ENCODE results near the gene NEURL1.

NEURL1 gene

DNA sequence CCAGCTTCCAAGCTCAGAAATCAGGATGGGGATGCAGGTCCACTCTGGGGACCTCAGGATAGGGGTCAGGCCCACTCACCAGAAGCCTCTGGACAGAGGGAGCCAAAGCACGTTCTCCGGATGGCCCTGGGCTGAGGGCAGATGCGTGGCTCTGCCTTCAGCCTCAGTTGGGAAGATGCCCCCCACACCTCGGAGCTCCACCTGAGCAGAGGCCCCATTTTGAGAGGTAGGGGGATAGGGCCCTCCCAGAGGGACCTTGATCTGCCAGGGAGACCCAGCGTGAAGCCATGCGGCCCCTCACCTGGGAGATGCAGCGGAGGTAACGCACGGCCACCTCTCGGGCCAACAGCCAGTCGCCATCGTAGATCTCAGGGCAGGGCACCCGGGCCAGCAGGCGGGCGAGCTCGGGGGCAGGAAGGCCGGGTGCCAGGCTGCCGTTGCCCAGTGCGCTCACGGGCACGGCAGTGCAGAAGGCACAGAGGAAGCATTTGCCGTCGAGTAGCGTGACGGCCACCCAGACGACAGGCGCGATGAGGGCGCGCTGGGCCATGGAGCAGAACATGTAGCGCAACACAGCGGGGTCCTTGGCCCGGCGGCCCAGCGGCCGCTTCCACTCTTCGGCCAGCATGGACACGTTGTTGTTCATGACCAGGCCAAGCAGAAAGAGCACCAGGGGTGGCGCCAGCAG, 35.5 kb upstream of the NEURL1 start:
- Histone ChIP-seq H3K23ac (ENCODE audit: low read depth, low read length, poor library complexity) (peak overlapping the region; percentile 35), H2BK120ac (ENCODE audit: low read depth, low read length) (no peak overlapping the region), H3K4me2 (ENCODE audit: insufficient read depth, low read length, poor library complexity, severe bottlenecking) (no peak overlapping the region), H2BK12ac (ENCODE audit: low read length) (peak overlapping the region; percentile 93), H3K9ac (ENCODE audit: low read depth, low read length, poor library complexity) (peak overlapping the region; percentile 45), H2BK5ac (ENCODE audit: low read length) (no peak overlapping the region), H3K9me3 (replicated peaks in 1 of 2; ENCODE audit: control insufficient read depth in 2 of 2, insufficient read depth in 1 of 2, low read depth in 1 of 2, low read length in 2 of 2) (no peaks in the 10 kb centered on the region), H2BK15ac (ENCODE audit: low read length) (no peak overlapping the region), H3K36me3 (replicated peaks in 1 of 2; ENCODE audit: control insufficient read depth in 2 of 2, insufficient read depth in 2 of 2, low read length in 2 of 2) (no peaks in the 10 kb centered on the region), H3K18ac (ENCODE audit: low read length) (peak overlapping the region; percentile 84), H3K27me3 (ENCODE audit: control insufficient read depth in 3 of 3, insufficient read depth in 3 of 3, low read depth in 1 of 3, low read length in 3 of 3) (no peaks in the 10 kb centered on the region), H4K8ac (ENCODE audit: low read depth, low read length) (no peak overlapping the region), H3K79me1 (ENCODE audit: low read depth, low read length) (no peaks in the 10 kb centered on the region), H3K27ac (replicated peaks; ENCODE audit: low read length) (no peak overlapping the region), H4K91ac (ENCODE audit: low read depth, low read length, poor library complexity) (peak overlapping the region; percentile 35), H3K4ac (ENCODE audit: low read length) (peak overlapping the region; percentile 69), H3K4me1 (ENCODE audit: control insufficient read depth in 2 of 2, insufficient read depth in 1 of 2, low read depth in 1 of 2, low read length in 2 of 2) (peaks cover 9 to 10% of the 10 kb centered on the region in 2 donors), H2AK5ac (ENCODE audit: low read depth, low read length) (peak overlapping the region; percentile 60), H2AFZ (ENCODE audit: low read length) (no peak overlapping the region), H3K14ac (ENCODE audit: low read length) (no peak overlapping the region), H3K4me3 (ENCODE audit: low read length in 2 of 2) (no peak overlapping the region)
- no CpG with 5 or more reads among the region's 39 CpGs for WGBS, 2 donors (ENCODE audit: extremely low coverage in 2 of 2, insufficient read length in 2 of 2, insufficient replicate concordance in 1 of 2)
- no peak for DNase-seq (ENCODE audit: low spot score)

GRCh38 chr10:103458720-103459119, 34.8 kb upstream of the NEURL1 start, which contains the start of gene CALHM1:
CALHM1 (minus strand) TSS chr10:103458900; CDS start chr10:103458751, 149 bp downstream.
- WGBS, 2 donors (ENCODE audit: extremely low coverage in 2 of 2, insufficient read length in 2 of 2, insufficient replicate concordance in 1 of 2): no CpG with 5 or more reads among the region's 9 CpGs
- H2AFZ ChIP-seq (ENCODE audit: low read length): peak within 1 kb of the TSS; percentile 86
- peak within 1 kb of the TSS; percentile 35 for H3K23ac ChIP-seq (ENCODE audit: low read depth, low read length, poor library complexity)
- no peaks in the 10 kb centered on the region for H3K36me3 ChIP-seq (replicated peaks in 1 of 2; ENCODE audit: control insufficient read depth in 2 of 2, insufficient read depth in 2 of 2, low read length in 2 of 2)
- peak within 1 kb of the TSS; percentile 60 for H2AK5ac ChIP-seq (ENCODE audit: low read depth, low read length)
- no peaks in the 10 kb centered on the region for H3K27me3 ChIP-seq (ENCODE audit: control insufficient read depth in 3 of 3, insufficient read depth in 3 of 3, low read depth in 1 of 3, low read length in 3 of 3)
- no peak within 1 kb of the TSS for H2BK15ac ChIP-seq (ENCODE audit: low read length)
- peak within 1 kb of the TSS; percentile 45 for H3K9ac ChIP-seq (ENCODE audit: low read depth, low read length, poor library complexity)
- H3K4ac ChIP-seq (ENCODE audit: low read length): peak within 1 kb of the TSS; percentile 69
- H2BK120ac ChIP-seq (ENCODE audit: low read depth, low read length): no peak within 1 kb of the TSS
- peak within 1 kb of the TSS; percentile 94 for H3K14ac ChIP-seq (ENCODE audit: low read length)
- DNase-seq (ENCODE audit: low spot score): no peak
- H3K4me3 ChIP-seq (ENCODE audit: low read length in 2 of 2): peak within 1 kb of the TSS in 1 of 2 donors; percentile 54
- peak within 1 kb of the TSS; percentile 35 for H4K91ac ChIP-seq (ENCODE audit: low read depth, low read length, poor library complexity)
- H3K79me1 ChIP-seq (ENCODE audit: low read depth, low read length): no peaks in the 10 kb centered on the region
- H3K27ac ChIP-seq (replicated peaks; ENCODE audit: low read length): no peak within 1 kb of the TSS
- H4K8ac ChIP-seq (ENCODE audit: low read depth, low read length): peak within 1 kb of the TSS; percentile 56
- H2BK5ac ChIP-seq (ENCODE audit: low read length): peak within 1 kb of the TSS; percentile 29
- peak within 1 kb of the TSS; percentile 84 for H3K18ac ChIP-seq (ENCODE audit: low read length)
- peaks cover 9 to 10% of the 10 kb centered on the region in 2 donors for H3K4me1 ChIP-seq (ENCODE audit: control insufficient read depth in 2 of 2, insufficient read depth in 1 of 2, low read depth in 1 of 2, low read length in 2 of 2)
- H3K4me2 ChIP-seq (ENCODE audit: insufficient read depth, low read length, poor library complexity, severe bottlenecking): no peak within 1 kb of the TSS
- H2BK12ac ChIP-seq (ENCODE audit: low read length): peak within 1 kb of the TSS; percentile 93
- no peaks in the 10 kb centered on the region for H3K9me3 ChIP-seq (replicated peaks in 1 of 2; ENCODE audit: control insufficient read depth in 2 of 2, insufficient read depth in 1 of 2, low read depth in 1 of 2, low read length in 2 of 2)

DNA sequence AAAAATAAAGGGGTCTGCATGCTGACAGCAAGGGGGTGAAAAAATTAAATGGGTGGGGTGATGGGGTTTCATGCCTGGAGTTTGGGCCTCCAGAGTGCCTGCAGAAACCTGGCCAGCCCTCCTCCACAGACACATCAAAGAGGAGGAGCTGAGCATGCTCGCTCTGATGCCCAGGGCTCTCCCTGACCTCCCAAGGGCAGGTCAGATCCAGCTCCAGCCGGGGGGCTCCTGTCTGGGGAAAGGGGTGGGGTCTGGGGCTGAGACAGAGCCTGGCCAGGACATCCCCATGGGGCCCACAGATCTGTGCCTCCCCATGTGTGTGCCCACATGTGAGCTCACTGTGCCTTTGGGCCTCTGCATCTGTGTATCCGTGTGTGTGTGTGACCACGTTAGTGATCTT, 33.9 kb upstream of the NEURL1 start:
- no peak overlapping the region for H3K18ac ChIP-seq (ENCODE audit: low read length)

DNA sequence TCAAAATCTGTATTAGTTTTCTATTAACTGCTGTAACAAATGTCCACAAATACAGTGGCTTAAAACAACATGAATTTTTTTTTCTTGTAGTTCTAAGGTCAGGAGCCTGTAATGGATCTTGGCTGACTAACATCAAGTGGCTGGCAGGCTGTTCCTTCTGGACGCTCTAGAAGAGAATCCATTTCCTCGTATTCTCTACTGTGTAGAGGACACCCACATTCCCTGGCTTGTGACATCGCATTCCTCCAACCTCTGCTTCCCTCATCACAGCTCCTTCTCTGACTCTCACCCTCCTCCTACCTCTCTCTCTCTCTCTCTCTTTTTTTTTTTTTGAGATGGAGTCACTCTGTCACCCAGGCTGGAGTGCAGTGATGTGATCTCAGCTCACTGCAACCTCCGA, 30.0 kb upstream of the NEURL1 start:
- H3K18ac ChIP-seq (ENCODE audit: low read length): no peak overlapping the region
- no peak overlapping the region for H3K4me2 ChIP-seq (ENCODE audit: insufficient read depth, low read length, poor library complexity, severe bottlenecking)
- no peak overlapping the region for H2BK5ac ChIP-seq (ENCODE audit: low read length)
- no peak overlapping the region for H3K27ac ChIP-seq (replicated peaks; ENCODE audit: low read length)
- H4K8ac ChIP-seq (ENCODE audit: low read depth, low read length): no peak overlapping the region
- H2AFZ ChIP-seq (ENCODE audit: low read length): no peak overlapping the region
- H3K9me3 ChIP-seq (replicated peaks in 1 of 2; ENCODE audit: control insufficient read depth in 2 of 2, insufficient read depth in 1 of 2, low read depth in 1 of 2, low read length in 2 of 2): no peaks in the 10 kb centered on the region
- H2BK15ac ChIP-seq (ENCODE audit: low read length): no peak overlapping the region
- no peak overlapping the region for H3K14ac ChIP-seq (ENCODE audit: low read length)
- H3K27me3 ChIP-seq (ENCODE audit: control insufficient read depth in 3 of 3, insufficient read depth in 3 of 3, low read depth in 1 of 3, low read length in 3 of 3): peaks cover 0 to 2% (median 0%) of the 10 kb centered on the region in 3 experiments
- no peaks in the 10 kb centered on the region for H3K79me1 ChIP-seq (ENCODE audit: low read depth, low read length)
- no peak overlapping the region for H2AK5ac ChIP-seq (ENCODE audit: low read depth, low read length)
- whole genome bisulfite sequencing, 2 donors (ENCODE audit: extremely low coverage in 2 of 2, insufficient read length in 2 of 2, insufficient replicate concordance in 1 of 2): no CpG with 5 or more reads among the region's 4 CpGs
- no peak overlapping the region for H3K23ac ChIP-seq (ENCODE audit: low read depth, low read length, poor library complexity)
- H2BK12ac ChIP-seq (ENCODE audit: low read length): no peak overlapping the region
- H2BK120ac ChIP-seq (ENCODE audit: low read depth, low read length): no peak overlapping the region
- H3K4me1 ChIP-seq (ENCODE audit: control insufficient read depth in 2 of 2, insufficient read depth in 1 of 2, low read depth in 1 of 2, low read length in 2 of 2): peaks cover 9 to 12% of the 10 kb centered on the region in 2 donors
- no peak for DNase-seq (ENCODE audit: low spot score)
- no peak overlapping the region for H3K4me3 ChIP-seq (ENCODE audit: low read length in 2 of 2)
- no peak overlapping the region for H4K91ac ChIP-seq (ENCODE audit: low read depth, low read length, poor library complexity)
- H3K9ac ChIP-seq (ENCODE audit: low read depth, low read length, poor library complexity): no peak overlapping the region
- no peaks in the 10 kb centered on the region for H3K36me3 ChIP-seq (replicated peaks in 1 of 2; ENCODE audit: control insufficient read depth in 2 of 2, insufficient read depth in 2 of 2, low read length in 2 of 2)
- H3K4ac ChIP-seq (ENCODE audit: low read length): no peak overlapping the region

More for the DNA sequence above, 33.9 kb upstream of the NEURL1 start:
- H3K4ac ChIP-seq (ENCODE audit: low read length): no peak overlapping the region
- H4K91ac ChIP-seq (ENCODE audit: low read depth, low read length, poor library complexity): no peak overlapping the region
- H4K8ac ChIP-seq (ENCODE audit: low read depth, low read length): no peak overlapping the region
- H2BK120ac ChIP-seq (ENCODE audit: low read depth, low read length): no peak overlapping the region
- no CpG with 5 or more reads among the region's 4 CpGs for WGBS, 2 donors (ENCODE audit: extremely low coverage in 2 of 2, insufficient read length in 2 of 2, insufficient replicate concordance in 1 of 2)
- H3K4me2 ChIP-seq (ENCODE audit: insufficient read depth, low read length, poor library complexity, severe bottlenecking): no peak overlapping the region
- no peak overlapping the region for H2BK15ac ChIP-seq (ENCODE audit: low read length)
- no peaks in the 10 kb centered on the region for H3K79me1 ChIP-seq (ENCODE audit: low read depth, low read length)
- H2BK12ac ChIP-seq (ENCODE audit: low read length): no peak overlapping the region
- H3K36me3 ChIP-seq (replicated peaks in 1 of 2; ENCODE audit: control insufficient read depth in 2 of 2, insufficient read depth in 2 of 2, low read length in 2 of 2): no peaks in the 10 kb centered on the region
- H2AK5ac ChIP-seq (ENCODE audit: low read depth, low read length): no peak overlapping the region
- H3K23ac ChIP-seq (ENCODE audit: low read depth, low read length, poor library complexity): no peak overlapping the region
- no peak overlapping the region for H3K4me3 ChIP-seq (ENCODE audit: low read length in 2 of 2)
- H3K27ac ChIP-seq (replicated peaks; ENCODE audit: low read length): no peak overlapping the region
- peaks cover 9 to 10% of the 10 kb centered on the region in 2 donors for H3K4me1 ChIP-seq (ENCODE audit: control insufficient read depth in 2 of 2, insufficient read depth in 1 of 2, low read depth in 1 of 2, low read length in 2 of 2)
- peak overlapping the region; percentile 29 for H2BK5ac ChIP-seq (ENCODE audit: low read length)
- H3K27me3 ChIP-seq (ENCODE audit: control insufficient read depth in 3 of 3, insufficient read depth in 3 of 3, low read depth in 1 of 3, low read length in 3 of 3): no peaks in the 10 kb centered on the region
- DNase-seq (ENCODE audit: low spot score): no peak
- H3K14ac ChIP-seq (ENCODE audit: low read length): no peak overlapping the region
- no peak overlapping the region for H3K9ac ChIP-seq (ENCODE audit: low read depth, low read length, poor library complexity)
- peak overlapping the region; percentile 86 for H2AFZ ChIP-seq (ENCODE audit: low read length)
- no peaks in the 10 kb centered on the region for H3K9me3 ChIP-seq (replicated peaks in 1 of 2; ENCODE audit: control insufficient read depth in 2 of 2, insufficient read depth in 1 of 2, low read depth in 1 of 2, low read length in 2 of 2)

All from neuronal stem cell (in vitro differentiated cells).